Fibroblast of lung (primary cell): Measurements from ENCODE around the gene ITK. TPM values are rescaled to one million over a fixed set of nuclear protein-coding genes. Genes with fewer than 3 reads are reported as not detected.
"Not testable (repeated sequence)": the region's sequence is repeated elsewhere in the genome, so short reads cannot be mapped to it uniquely, and the experiment has no call there.

Experiments
- DNase-seq, 2 donors: peaks; one replicate each; pipeline versions ENCODE4 v3.0.0 to v3.0.0-alpha.2; 2010; ENCODE audit warnings: low read depth in 2 of 2
- H2AFZ ChIP-seq: 2 replicates; pipeline ENCODE4 v1.5.1; 2012; ENCODE audit warnings: low read length, control low read depth, inconsistent platforms
- H3K27ac ChIP-seq: 2 replicates; pipeline ENCODE4 v1.5.1; 2011; ENCODE audit warnings: low read length, control low read depth; ENCODE audit not compliant: insufficient read depth
- H3K27me3 ChIP-seq: 2 replicates; pipeline ENCODE4 v1.5.1; 2011; ENCODE audit warnings: mild to moderate bottlenecking, low read length; ENCODE audit not compliant: control insufficient read depth, insufficient read depth
- H3K36me3 ChIP-seq: 2 replicates; pipeline ENCODE4 v1.5.1; 2011; ENCODE audit warnings: low read length; ENCODE audit not compliant: control insufficient read depth, insufficient read depth
- H3K4me1 ChIP-seq: 2 replicates; pipeline ENCODE4 v1.5.1; 2011; ENCODE audit warnings: low read length; ENCODE audit not compliant: control insufficient read depth, insufficient read depth; ENCODE audit errors: extremely low read depth
- H3K4me2 ChIP-seq: 2 replicates; pipeline ENCODE4 v1.5.1; 2011; ENCODE audit warnings: low read length, control low read depth; ENCODE audit not compliant: insufficient read depth; ENCODE audit errors: extremely low read depth
- H3K4me3 ChIP-seq, 4 experiments: fragments of 200-600 bp in 1 of 4; sonication (generic) in 1 of 4; replicated peaks in 1 of 4; 2 replicates each; pipeline ENCODE4 v1.5.1; 2011 to 2016; ENCODE audit warnings: low read length in 4 of 4, low read depth in 3 of 4, mild to moderate bottlenecking in 3 of 4, control low read depth in 2 of 4, inconsistent platforms in 1 of 4, mixed read lengths in 1 of 4; ENCODE audit not compliant: insufficient read depth in 1 of 4; ENCODE audit errors: control extremely low read depth in 1 of 4
- H3K79me2 ChIP-seq: 2 replicates; pipeline ENCODE4 v1.5.1; 2012; ENCODE audit warnings: mild to moderate bottlenecking, low read length, inconsistent platforms; ENCODE audit not compliant: control insufficient read depth, insufficient read depth
- H3K9ac ChIP-seq: 2 replicates; pipeline ENCODE4 v1.5.1; 2011; ENCODE audit warnings: mild to moderate bottlenecking, low read length, control low read depth; ENCODE audit not compliant: insufficient read depth
- H3K9me3 ChIP-seq: 2 replicates; pipeline ENCODE4 v1.5.1; 2012; ENCODE audit warnings: low read depth, low read length; ENCODE audit not compliant: control insufficient read depth, insufficient read depth
- H4K20me1 ChIP-seq: 2 replicates; pipeline ENCODE4 v1.5.1; 2011; ENCODE audit warnings: low read length; ENCODE audit not compliant: control insufficient read depth, insufficient read depth; ENCODE audit errors: extremely low read depth
- CTCF ChIP-seq, 2 donors: IDR thresholded peaks in 1 of 2; conservative IDR thresholded peaks in 1 of 2; 1 replicate in 1 of 2; 2 replicates in 1 of 2; pipeline ENCODE4 v1.5.1; 2011 to 2012; ENCODE audit warnings: low read length in 2 of 2, control low read depth in 1 of 2, inconsistent platforms in 1 of 2, low read depth in 1 of 2, mild to moderate bottlenecking in 1 of 2
- EZH2 ChIP-seq: IDR thresholded peaks from 2 replicates; pipeline ENCODE4 v1.5.1; 2012; ENCODE audit warnings: low read length, control low read depth, mild to moderate bottlenecking; ENCODE audit errors: missing control alignments
- polyA plus RNA-seq, 2 donors: library from polyadenylated mRNA; depleted of rRNA in 1 of 2; stranded (reverse) in 1 of 2; unstranded in 1 of 2; fragments of >200 nt; gene quantifications; 2 replicates each; pipeline ENCODE4 v1.2.1, GENCODE V29; 2011 to 2012; ENCODE audit warnings: missing spikeins in 1 of 2
- total RNA-seq: library from RNA; depleted of rRNA; stranded (reverse); fragments of >200 nt; gene quantifications from 2 replicates; pipeline ENCODE4 v1.2.1, GENCODE V29; 2014

ITK gene
- total and polyA plus RNA-seq, 2 donors (not counting 1 experiment from before 2014, with no cell fraction given) = 0.17 TPM; not detected in 1

- no peaks in the 10 kb centered on the region for H3K9me3 ChIP-seq
- no peaks in the 10 kb centered on the region for H4K20me1 ChIP-seq
- H3K4me3 ChIP-seq = no peak overlapping the region
- no peak for TF ChIP-seq EZH2
- H3K36me3 ChIP-seq = no peaks in the 10 kb centered on the region
- no peaks in the 10 kb centered on the region for H3K4me1 ChIP-seq
- DNase-seq = peak in 1 of 2 donors; percentile 14
- H3K79me2 ChIP-seq = no peaks in the 10 kb centered on the region
- H3K9ac ChIP-seq = no peak overlapping the region
- H3K4me2 ChIP-seq = no peak overlapping the region
- no peak overlapping the region for H3K27ac ChIP-seq
- no peak overlapping the region for H2AFZ ChIP-seq
- H3K27me3 ChIP-seq = no peaks in the 10 kb centered on the region
Measured at GRCh38 chr5:157241483-157241882, 60.8 kb downstream of the ITK start.

GRCh38 chr5:157244704-157245103, 64.1 kb downstream of the ITK start:
- not testable (repeated sequence) for H3K4me2 ChIP-seq, DNase-seq, H3K9ac ChIP-seq, H3K27me3 ChIP-seq, H3K4me3 ChIP-seq, H3K4me1 ChIP-seq, H4K20me1 ChIP-seq, H3K79me2 ChIP-seq, H3K9me3 ChIP-seq, H3K27ac ChIP-seq, H3K36me3 ChIP-seq, H2AFZ ChIP-seq

GRCh38 chr5:157245476-157245875, 64.8 kb downstream of the ITK start:
- peak in 1 of 2 donors; percentile 47 for DNase-seq
- TF ChIP-seq CTCF (conservative IDR thresholded peaks at IDR 0.05 in 1 of 2, IDR thresholded peaks at IDR 0.05 in 1 of 2; ENCODE audit: low read depth in 1 of 2, low read length in 2 of 2) (no peak), EZH2 (no peak)

GRCh38 chr5:157245886-157246285, 65.2 kb downstream of the ITK start:
- DNase-seq = no peak
- no peak for TF ChIP-seq EZH2
- TF ChIP-seq CTCF (conservative IDR thresholded peaks at IDR 0.05 in 1 of 2, IDR thresholded peaks at IDR 0.05 in 1 of 2; ENCODE audit: low read depth in 1 of 2, low read length in 2 of 2) = no peak
- no peaks in the 10 kb centered on the region for H3K36me3 ChIP-seq
- H3K4me3 ChIP-seq = no peak overlapping the region
- no peak overlapping the region for H2AFZ ChIP-seq
- H3K27me3 ChIP-seq = no peaks in the 10 kb centered on the region
- no peak overlapping the region for H3K4me2 ChIP-seq
- H3K79me2 ChIP-seq = no peaks in the 10 kb centered on the region
- no peaks in the 10 kb centered on the region for H3K4me1 ChIP-seq
- no peak overlapping the region for H3K9ac ChIP-seq
- H4K20me1 ChIP-seq = no peaks in the 10 kb centered on the region
- H3K9me3 ChIP-seq = no peaks in the 10 kb centered on the region
- H3K27ac ChIP-seq = no peak overlapping the region

More at GRCh38 chr5:157245476-157245875, 64.8 kb downstream of the ITK start:
- Histone ChIP-seq H3K9ac (no peak overlapping the region), H3K4me3 (no peak overlapping the region), H3K79me2 (no peaks in the 10 kb centered on the region), H3K9me3 (no peaks in the 10 kb centered on the region), H2AFZ (no peak overlapping the region), H3K4me1 (no peaks in the 10 kb centered on the region), H3K27me3 (no peaks in the 10 kb centered on the region), H4K20me1 (no peaks in the 10 kb centered on the region), H3K4me2 (no peak overlapping the region), H3K36me3 (no peaks in the 10 kb centered on the region), H3K27ac (no peak overlapping the region)
